ENCODE measurements around the gene SLC38A11. TPM values are rescaled to one million over a fixed set of nuclear protein-coding genes. Genes with fewer than 3 reads are reported as not detected.
A peak's percentile ranks its signal among the peaks of the same experiment; 100 is the strongest.

Gene SLC38A11
- total and polyA plus RNA-seq, 2 of the 13 experiments (the other 11 are each of a cell fraction or from before 2014, with no cell fraction given) = 14.0 to 14.3 TPM

- TF ChIP-seq POLR2A (IDR thresholded peaks at IDR 0.05; ENCODE audit: insufficient read depth in 1 of 2, low read depth in 2 of 2, low read length in 2 of 2) = no peak
Measured at GRCh38 chr2:164891460-164891859, 63.9 kb downstream of the SLC38A11 start (continued).

- no peak for DNase-seq (ENCODE audit: low spot score)
- no peak for ATAC-seq
- Histone ChIP-seq H3K4me2 (ENCODE audit: low read depth, low read length) (no peak overlapping the region), H3K27me3 (ENCODE audit: control insufficient read depth in 1 of 2, insufficient read depth in 2 of 2, low read length in 2 of 2) (no peaks in the 10 kb centered on the region), H3K79me2 (ENCODE audit: insufficient read depth, low read length) (peaks cover 3% of the 10 kb centered on the region), H3K27ac (ENCODE audit: extremely low read length, insufficient read depth, low read length) (no peak overlapping the region), H4K20me1 (ENCODE audit: insufficient read depth, low read length) (no peaks in the 10 kb centered on the region), H2AFZ (ENCODE audit: low read length) (no peak overlapping the region), H3K4me1 (ENCODE audit: insufficient read depth, low read length) (peaks cover 50% of the 10 kb centered on the region), H3K4me3 (replicated peaks in 1 of 3; ENCODE audit: insufficient read depth in 1 of 3, low read depth in 2 of 3, low read length in 3 of 3) (no peak overlapping the region), H3K9me3 (ENCODE audit: low read length) (no peaks in the 10 kb centered on the region), H3K36me3 (replicated peaks in 1 of 2; ENCODE audit: control insufficient read depth in 1 of 2, insufficient read depth in 2 of 2, low read length in 2 of 2) (no peaks in the 10 kb centered on the region), H3K9ac (ENCODE audit: insufficient read depth, low read depth, low read length) (no peak overlapping the region)
- ChIA-PET POLR2A (interaction anchor here (0.8 to 2.1 kb wide), 3 partner anchors 31 to 49 kb away, joined by 3 to 6 read pairs (median 4); no protein-coding TSS in a partner anchor), CTCF (ENCODE audit: low intra/inter-chr PET ratio, low total read pairs) (no interaction called here)
- FAIRE-seq = no peak
- in situ Hi-C loops (cut with HindIII; ENCODE audit: extremely low pct_ligation_motif_present, low pct_unique_long_range_greater_than_20kb) = no loop called here
- WGBS (ENCODE audit: low lambda C conversion rate) = 71% methylated on average over 4 of the region's 4 CpGs
- intact Hi-C loops (cut with micrococcal nuclease; ENCODE audit: unreplicated experiment) = no loop called here
- BruUV-seq (replicated peaks) = no TSS peak
- TF ChIP-seq MLXIP (CRISPR knock-in tag; IDR thresholded peaks at IDR 0.05; ENCODE audit: borderline replicate concordance) (no peak), ZNF556 (CRISPR knock-in tag; IDR thresholded peaks at IDR 0.05; ENCODE audit: borderline replicate concordance) (0 out of 2 replicates have a peak, but pooled peaks have one; percentile 25), GLMP (CRISPR knock-in tag; IDR thresholded peaks at IDR 0.05; ENCODE audit: borderline replicate concordance) (no peak)
Measured at GRCh38 chr2:164890544-164890943, 64.8 kb downstream of the SLC38A11 start.

Data from HepG2 (cell line).